ENCODE measurements around the gene SND1.

The SND1 gene

GRCh38 chr7:127689194-127689772, 37.3 kb downstream of the SND1 start:
- DNase-seq (ENCODE audit: low spot score), result no peak

- no peak for DNase-seq (ENCODE audit: low spot score)
Measured at GRCh38 chr7:127690337-127690736, 38.3 kb downstream of the SND1 start.

DNA sequence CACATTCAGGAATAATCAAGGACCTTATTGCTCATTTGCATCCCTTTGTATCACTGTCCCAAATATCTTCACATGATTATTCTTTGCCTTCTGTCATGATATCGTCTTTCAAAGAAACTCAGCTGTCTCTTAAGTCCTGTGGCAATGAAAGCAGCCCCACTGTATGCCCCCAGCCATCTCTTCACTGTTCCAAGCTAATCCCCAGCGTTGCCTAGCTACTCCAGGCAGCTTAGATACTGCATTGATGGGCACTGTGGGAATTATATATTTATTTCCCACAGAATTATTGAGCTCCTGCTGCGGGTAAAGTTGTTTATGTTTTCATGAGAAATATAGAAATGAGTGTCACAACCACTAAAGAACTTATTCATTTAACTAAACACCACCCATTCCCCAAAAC, 38.8 kb downstream of the SND1 start:
- DNase-seq (ENCODE audit: low spot score), result no peak

GRCh38 chr7:127692200-127692599, 40.2 kb downstream of the SND1 start:
- DNase-seq (ENCODE audit: low spot score), result no peak

GRCh38 chr7:127699853-127700252, 47.9 kb downstream of the SND1 start:
- no peak for DNase-seq (ENCODE audit: low spot score)

DNA sequence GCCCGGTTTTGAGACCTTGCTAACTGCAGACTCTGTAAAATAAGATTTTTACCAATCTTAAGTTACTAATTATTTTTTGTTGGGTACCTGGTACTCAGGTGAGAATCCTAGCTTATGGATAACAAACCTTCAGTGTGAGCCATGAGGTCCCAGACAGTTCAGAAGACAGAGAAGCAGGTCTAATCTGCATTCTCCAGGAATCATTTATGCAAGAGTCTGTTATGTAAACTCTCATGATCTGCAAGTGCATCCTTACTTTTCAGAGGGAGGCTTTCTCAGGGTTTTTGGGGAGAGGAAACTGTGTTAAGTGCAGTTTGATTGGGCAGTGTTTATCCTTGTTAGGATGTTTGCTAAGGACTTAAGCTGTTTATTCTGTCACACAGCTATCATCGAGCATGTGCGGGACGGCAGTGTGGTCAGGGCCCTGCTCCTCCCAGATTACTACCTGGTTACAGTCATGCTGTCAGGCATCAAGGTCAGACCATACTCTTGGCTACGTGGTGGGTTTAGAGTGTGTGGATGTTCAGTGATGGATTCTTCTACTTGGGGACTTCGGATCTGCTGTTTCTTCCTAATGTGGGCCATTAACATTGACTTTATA, 50.2 kb downstream of the SND1 start:
- DNase-seq (ENCODE audit: low spot score), result no peak

DNA sequence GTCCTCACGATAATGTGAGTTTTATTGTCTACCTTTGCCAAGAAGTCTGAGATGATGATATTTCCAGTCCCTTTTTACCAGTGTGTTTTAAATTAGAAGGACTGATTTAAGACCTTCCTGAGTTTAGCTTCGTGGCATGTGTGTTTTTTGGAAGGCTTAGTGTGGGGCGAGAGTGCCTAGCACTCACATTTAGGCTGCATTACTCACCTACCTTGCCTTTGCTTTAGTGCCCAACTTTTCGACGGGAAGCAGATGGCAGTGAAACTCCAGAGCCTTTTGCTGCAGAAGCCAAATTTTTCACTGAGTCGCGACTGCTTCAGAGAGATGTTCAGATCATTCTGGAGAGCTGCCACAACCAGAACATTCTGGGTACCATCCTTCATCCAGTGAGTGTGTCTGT, 50.9 kb downstream of the SND1 start:
- no peak for DNase-seq (ENCODE audit: low spot score)

DNA sequence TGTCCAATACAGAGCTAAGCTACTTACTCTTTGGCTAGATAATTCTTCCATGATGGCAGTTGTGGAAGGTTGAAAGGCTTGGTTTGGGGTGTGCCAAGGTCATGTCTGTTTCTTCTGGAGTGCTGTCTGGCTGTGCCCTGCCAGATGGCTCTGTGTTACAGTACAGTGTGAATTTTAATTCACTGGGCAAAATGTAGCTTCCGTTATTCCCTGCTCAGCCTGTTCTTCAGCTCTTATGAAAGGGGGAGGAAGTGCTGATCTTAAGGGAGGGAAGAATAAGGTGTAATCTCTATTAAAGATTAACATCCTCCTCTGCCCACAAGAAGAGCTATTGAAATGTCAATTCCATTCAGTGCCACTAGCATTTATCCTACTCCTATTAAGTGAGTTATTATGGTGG, 52.2 kb downstream of the SND1 start:
- DNase-seq (ENCODE audit: low spot score), result no peak

- DNase-seq (ENCODE audit: low spot score), result no peak
Measured at GRCh38 chr7:127705461-127705959, 53.5 kb downstream of the SND1 start.

GRCh38 chr7:127706766-127707165, 54.8 kb downstream of the SND1 start:
- DNase-seq (ENCODE audit: low spot score), result no peak

DNA sequence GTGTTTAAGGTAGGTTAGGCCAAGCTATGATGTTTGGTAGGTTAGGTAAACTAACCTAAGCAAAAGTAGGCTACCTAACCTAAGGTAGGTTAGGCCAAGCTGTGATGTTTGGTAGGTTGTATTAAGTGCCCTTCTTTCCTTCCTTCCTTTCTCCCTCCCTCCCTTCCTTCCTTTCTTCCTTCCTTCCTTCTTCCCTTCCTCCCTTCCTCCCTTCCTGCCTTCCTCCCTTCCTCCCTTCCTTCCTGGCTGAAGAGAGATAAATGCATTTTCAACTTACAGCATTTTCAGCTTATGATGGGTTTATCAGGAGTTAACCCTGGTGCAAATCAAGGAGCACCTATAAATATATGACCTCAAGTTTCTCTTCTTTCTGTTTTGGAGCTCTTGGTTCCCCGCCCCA, 56.2 kb downstream of the SND1 start:
- no peak for DNase-seq (ENCODE audit: low spot score)

- DNase-seq (ENCODE audit: low spot score), result peak; percentile 88
Measured at GRCh38 chr7:127708788-127709187, 56.8 kb downstream of the SND1 start.

DNA sequence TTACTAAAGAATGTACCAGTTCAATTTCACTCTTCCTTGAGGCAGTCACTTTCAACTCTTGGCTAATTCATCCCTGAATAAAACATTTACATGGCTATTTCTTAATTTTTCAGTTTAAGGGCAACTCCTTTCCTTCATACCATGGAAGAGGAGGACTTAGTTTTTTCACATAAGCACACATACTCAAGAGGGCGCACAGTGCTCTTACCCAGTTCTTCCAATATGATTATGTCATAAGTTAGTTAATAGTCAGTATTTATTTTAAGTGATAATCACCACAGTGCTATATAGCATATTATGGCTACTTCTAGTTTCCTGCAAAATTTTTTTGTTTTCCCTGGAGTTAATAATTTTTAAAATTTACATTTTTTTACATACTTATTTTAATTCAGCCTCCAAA, 58.6 kb downstream of the SND1 start:
- no peak for DNase-seq (ENCODE audit: low spot score)

DNA sequence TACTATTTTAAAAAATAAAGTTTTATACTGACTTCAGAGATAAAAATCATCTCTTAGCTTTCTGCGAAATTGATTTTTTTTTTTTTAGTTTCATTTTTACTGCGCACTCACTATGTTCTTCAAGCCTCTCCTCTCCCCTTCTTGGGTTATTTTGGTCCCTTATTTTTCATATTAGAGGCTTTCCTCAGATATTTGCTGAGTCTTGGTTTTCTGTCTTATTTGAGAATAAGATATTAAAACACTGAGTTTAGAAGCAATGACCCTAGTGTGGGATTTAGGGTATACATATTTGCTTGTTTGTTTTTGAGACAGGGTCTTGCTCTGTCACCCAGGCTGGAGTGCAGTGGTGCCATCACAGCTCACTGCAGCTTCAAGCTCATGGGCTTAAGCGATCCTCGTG, 59.9 kb downstream of the SND1 start:
- no peak for DNase-seq (ENCODE audit: low spot score)

DNA sequence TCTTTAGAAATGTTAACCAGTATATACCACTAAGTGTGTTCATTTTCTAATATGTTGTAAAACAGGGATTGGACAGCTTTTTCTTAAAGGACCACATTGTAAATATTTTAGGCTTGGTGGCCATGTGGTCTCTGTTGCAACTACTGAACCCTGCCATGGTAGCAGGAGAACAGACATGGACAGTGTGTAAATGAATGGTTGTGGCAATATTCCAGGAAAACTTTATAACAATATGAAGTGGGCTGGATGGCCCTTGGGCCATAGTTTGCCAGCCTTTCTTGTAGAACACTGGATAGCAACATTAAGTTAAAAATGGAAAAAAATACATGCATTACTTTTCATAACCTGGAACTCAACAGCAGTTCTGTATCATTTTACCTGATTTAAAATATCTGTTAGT, 61.0 kb downstream of the SND1 start:
- no peak for DNase-seq (ENCODE audit: low spot score)

GRCh38 chr7:127713758-127714157, 61.8 kb downstream of the SND1 start:
- DNase-seq (ENCODE audit: low spot score), result no peak

DNA sequence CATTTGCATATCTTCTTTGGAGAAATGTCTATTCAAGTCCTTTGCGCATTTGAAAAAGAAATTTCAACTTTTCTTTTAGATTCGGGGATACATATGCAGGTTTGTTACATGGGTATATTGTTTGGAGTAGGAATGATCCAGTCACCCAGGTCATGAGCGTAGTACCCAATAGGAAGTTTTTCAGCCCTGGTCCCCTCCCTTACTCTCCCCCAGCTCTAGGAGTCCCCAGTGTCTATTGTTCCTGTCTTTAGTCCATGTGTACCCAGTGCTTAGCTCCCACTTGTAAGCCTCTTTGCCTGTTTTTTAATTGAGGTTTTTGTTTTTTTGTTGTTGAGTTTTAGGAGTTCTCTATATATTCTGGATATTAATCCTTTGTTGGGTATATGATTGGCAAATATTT, 63.3 kb downstream of the SND1 start:
- no peak for DNase-seq (ENCODE audit: low spot score)

GRCh38 chr7:127715901-127716300, 63.9 kb downstream of the SND1 start:
- no peak for DNase-seq (ENCODE audit: low spot score)

- DNase-seq (ENCODE audit: low spot score), result no peak
Measured at GRCh38 chr7:127717502-127718339, 65.7 kb downstream of the SND1 start.

DNA sequence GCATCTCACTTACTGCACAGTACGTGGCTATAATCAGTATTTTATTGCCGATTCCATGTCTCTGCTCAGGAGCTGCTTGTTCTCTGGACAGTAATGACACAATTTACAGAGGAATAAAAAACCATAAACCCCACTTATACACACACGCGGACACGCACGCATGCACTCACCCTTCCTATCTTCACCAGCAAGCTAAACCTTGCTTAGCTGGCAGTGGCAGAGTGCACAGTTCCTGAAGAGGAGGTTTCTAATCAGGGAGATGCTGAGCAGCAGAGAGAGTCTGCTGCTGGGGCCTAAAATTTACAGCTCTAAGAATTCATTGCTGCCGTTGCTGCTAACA, 66.3 kb downstream of the SND1 start:
- no peak for DNase-seq (ENCODE audit: low spot score)

- DNase-seq (ENCODE audit: low spot score), result no peak
Measured at GRCh38 chr7:127726476-127726875, 74.5 kb downstream of the SND1 start.

DNA sequence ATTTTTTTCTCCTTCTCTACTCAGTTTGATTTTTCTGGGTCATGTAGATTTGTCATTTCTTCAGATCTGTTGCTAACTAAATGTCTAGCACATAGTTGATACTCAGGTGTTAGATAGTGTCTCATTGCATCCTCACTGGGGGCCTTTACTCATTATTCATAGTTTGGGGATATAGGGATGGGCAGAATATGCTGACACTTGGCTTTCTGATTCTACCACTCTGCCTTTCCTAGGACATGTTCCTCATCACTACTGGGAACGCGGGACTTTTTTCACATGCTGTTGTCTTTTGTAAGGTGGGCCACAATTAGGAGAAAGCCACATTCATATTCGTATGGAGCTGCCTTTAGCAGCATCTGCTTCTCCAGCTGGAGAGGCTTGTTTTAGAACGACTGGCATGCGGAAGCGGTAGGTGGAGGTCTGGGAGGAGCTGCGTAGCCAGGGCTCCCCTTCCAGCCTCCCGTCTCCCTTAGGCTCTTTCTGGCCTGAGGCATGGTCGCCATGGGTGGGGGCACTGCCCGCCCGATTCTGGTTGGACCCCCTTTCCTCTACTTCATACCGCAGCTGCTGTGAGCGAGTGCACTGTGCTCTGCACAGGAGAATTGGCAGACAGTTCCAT, 78.8 kb downstream of the SND1 start:
- no peak for DNase-seq (ENCODE audit: low spot score)

All from globus pallidus (tissue), 1 donor.